PC-9 (cell line): ENCODE data around the gene NTMT1.

Experiments
- CTCF ChIP-seq: fragments of 200-600 bp; sonication (generic); conservative IDR thresholded peaks from 2 replicates; pipeline ENCODE4 v1.6.1; 2017; ENCODE audit warnings: mixed run types, antibody characterized with exemption, mild to moderate bottlenecking, moderate library complexity
- EZH2 ChIP-seq: fragments of 200-600 bp; sonication (generic); IDR thresholded peaks from 2 replicates; pipeline ENCODE4 v1.8.0; 2017; ENCODE audit warnings: antibody characterized with exemption, low read depth

DNA sequence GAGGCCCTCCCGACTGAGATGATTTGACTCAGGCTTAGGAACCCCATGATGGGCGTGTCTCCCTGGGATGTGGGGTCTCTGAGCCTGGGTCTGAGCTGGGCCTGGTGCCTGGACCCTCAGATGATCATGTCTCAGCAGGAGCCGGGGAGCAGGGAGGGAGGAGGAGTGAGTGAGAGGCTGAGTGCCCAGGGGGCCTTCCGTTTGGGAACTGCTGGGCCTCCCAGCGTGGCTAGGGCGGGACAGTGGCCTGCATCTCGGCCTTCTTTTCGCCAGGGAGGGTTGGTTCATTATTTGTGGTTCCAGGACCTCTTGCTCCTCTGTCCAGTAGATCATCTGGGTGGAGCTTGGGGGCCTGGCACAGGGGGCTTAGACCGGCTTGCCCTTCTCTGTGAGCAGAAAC, 45.1 kb downstream of the NTMT1 start:
- TF ChIP-seq CTCF: no peak
- no peak for TF ChIP-seq EZH2
